CD4-positive, alpha-beta T cell (primary cell): ENCODE measurements around the gene SPTLC1. TPM values are rescaled to one million over a fixed set of nuclear protein-coding genes. Genes with fewer than 3 reads are reported as not detected.

Experiments used
- ATAC-seq: fragments of 200-7000 bp; cut with Tn5 transposase; one replicate; pipeline ENCODE4 v1.10.0; 2022; ENCODE audit warnings: mild to moderate bottlenecking; ENCODE audit not compliant: poor library complexity
- CTCF ChIA-PET: fragments of 350-600 bp; sonication (Branson Sonifier 250); formaldehyde crosslinking; loops from one replicate; lab custom pipeline; 2021; ENCODE audit warnings: antibody characterized with exemption, inconsistent platforms; lab: Charles Lee
- POLR2A ChIA-PET: fragments of 350-600 bp; sonication (Branson Sonifier 250); formaldehyde crosslinking; loops from one replicate; lab custom pipeline; 2021; ENCODE audit warnings: antibody characterized with exemption, inconsistent platforms; lab: Charles Lee
- DNase-seq, 14 experiments: peaks; one replicate each; pipeline ENCODE4 v3.0.0-alpha.2; 2013 to 2020; ENCODE audit warnings: mixed read lengths in 2 of 14
- H3K27ac ChIP-seq, 2 donors: one replicate each; pipeline versions ENCODE4 v1.5.1 to v1.7.0; 2013; ENCODE audit warnings: low read length in 2 of 2, low read depth in 1 of 2, mild to moderate bottlenecking in 1 of 2
- H3K27me3 ChIP-seq, 2 experiments: 1 replicate in 1 of 2; 2 replicates in 1 of 2; pipeline versions ENCODE4 v1.6.1 to v1.7.0; 2013; ENCODE audit warnings: low read length in 2 of 2, control low read depth in 1 of 2, mild to moderate bottlenecking in 1 of 2, moderate library complexity in 1 of 2; ENCODE audit not compliant: insufficient read depth in 2 of 2, control insufficient read depth in 1 of 2
- H3K36me3 ChIP-seq: one replicate; pipeline ENCODE4 v1.6.1; 2013; ENCODE audit warnings: low read length, control low read depth; ENCODE audit not compliant: insufficient read depth
- H3K4me1 ChIP-seq: one replicate; pipeline ENCODE4 v1.6.1; 2013; ENCODE audit warnings: low read length, control low read depth; ENCODE audit not compliant: insufficient read depth
- H3K4me3 ChIP-seq: one replicate; pipeline ENCODE4 v1.5.1; 2013; ENCODE audit warnings: mild to moderate bottlenecking, low read length, moderate library complexity
- H3K9me3 ChIP-seq, 2 experiments: 1 replicate in 1 of 2; 2 replicates in 1 of 2; pipeline versions ENCODE4 v1.6.1 to v1.7.0; 2013; ENCODE audit warnings: low read length in 2 of 2, mild to moderate bottlenecking in 2 of 2, control low read depth in 1 of 2, moderate library complexity in 1 of 2; ENCODE audit not compliant: control insufficient read depth in 1 of 2, insufficient read depth in 1 of 2
- H3K27ac Mint-ChIP-seq: one replicate; pipeline ENCODE4 v1.8.0; 2020; ENCODE audit warnings: mixed read lengths
- H3K27me3 Mint-ChIP-seq: one replicate; pipeline ENCODE4 v1.8.0; 2021; ENCODE audit warnings: mixed read lengths
- H3K36me3 Mint-ChIP-seq: one replicate; pipeline ENCODE4 v1.8.0; 2021; ENCODE audit warnings: low read depth, mixed read lengths
- H3K4me1 Mint-ChIP-seq: one replicate; pipeline ENCODE4 v1.8.0; 2021; ENCODE audit warnings: low read depth, mixed read lengths
- H3K4me3 Mint-ChIP-seq: one replicate; pipeline ENCODE4 v1.8.0; 2020; ENCODE audit warnings: mild to moderate bottlenecking, mixed read lengths
- H3K9me3 Mint-ChIP-seq: one replicate; pipeline ENCODE4 v1.8.0; 2020; ENCODE audit warnings: mixed read lengths
- CTCF ChIP-seq: fragments of 200-600 bp; IDR thresholded peaks from one replicate; pipeline ENCODE4 v1.8.0; 2022; ENCODE audit warnings: antibody characterized with exemption, mild to moderate bottlenecking
- intact Hi-C, 2 experiments: fragments of 100-400 bp; cut with DNase I in 1 of 2; cut with micrococcal nuclease in 1 of 2; formaldehyde crosslinking; loops; one replicate each; pipeline versions ENCODE4 v1.15.1 to v1.9.0; 2023 to 2025; cut with DNase I, micrococcal nuclease
- total RNA-seq, 174 experiments: library from RNA in 2 of 174; stranded (reverse) in 2 of 174; gene quantifications; one replicate each; pipeline ENCODE4 v1.2.3 and lab custom pipeline; 2021 to 2026

The SPTLC1 gene
- total RNA-seq, 2 experiments from 2014 or later: 40.9 to 43.0 TPM

- H3K9me3 ChIP-seq: peaks cover 5 to 8% of the 10 kb centered on the region in 2 experiments
- peaks cover 75% of the 10 kb centered on the region for H3K36me3 ChIP-seq
- ChIA-PET CTCF (no interaction called here), POLR2A (no interaction called here)
- Mint-ChIP-seq H3K36me3 (peaks cover 86% of the 10 kb centered on the region), H3K27ac (no peak overlapping the region), H3K27me3 (no peaks in the 10 kb centered on the region), H3K4me3 (no peak overlapping the region), H3K9me3 (peaks cover 17% of the 10 kb centered on the region), H3K4me1 (no peaks in the 10 kb centered on the region)
- intact Hi-C loops: no loop called here
- no peak for TF ChIP-seq CTCF
- no peak overlapping the region for H3K27ac ChIP-seq
- DNase-seq (no peak), ATAC-seq (no peak)
- no peak overlapping the region for H3K4me3 ChIP-seq
- no peaks in the 10 kb centered on the region for H3K4me1 ChIP-seq
- H3K27me3 ChIP-seq: no peaks in the 10 kb centered on the region
Measured at GRCh38 chr9:92043002-92043401, 72.2 kb downstream of the SPTLC1 start.

- POLR2A ChIA-PET: no interaction called here
- Mint-ChIP-seq H3K4me3 (no peak overlapping the region), H3K9me3 (peaks cover 17% of the 10 kb centered on the region), H3K27ac (no peak overlapping the region), H3K27me3 (no peaks in the 10 kb centered on the region), H3K36me3 (peaks cover 86% of the 10 kb centered on the region), H3K4me1 (no peaks in the 10 kb centered on the region)
- CTCF ChIA-PET: no interaction called here
- H3K27me3 ChIP-seq: no peaks in the 10 kb centered on the region
- H3K4me1 ChIP-seq: no peaks in the 10 kb centered on the region
- H3K4me3 ChIP-seq: no peak overlapping the region
- DNase-seq: no peak
- H3K36me3 ChIP-seq: peaks cover 74% of the 10 kb centered on the region
- no peak for ATAC-seq
- no peak overlapping the region for H3K27ac ChIP-seq
- TF ChIP-seq CTCF: no peak
- intact Hi-C loops: no loop called here
- peaks cover 5 to 8% of the 10 kb centered on the region in 2 experiments for H3K9me3 ChIP-seq
Measured at GRCh38 chr9:92042260-92042659, 73.0 kb downstream of the SPTLC1 start.

- Mint-ChIP-seq H3K4me3 (no peak overlapping the region), H3K27ac (no peak overlapping the region), H3K9me3 (no peaks in the 10 kb centered on the region), H3K4me1 (no peaks in the 10 kb centered on the region), H3K27me3 (no peaks in the 10 kb centered on the region), H3K36me3 (peaks cover 86% of the 10 kb centered on the region)
- Histone ChIP-seq H3K36me3 (peaks cover 62% of the 10 kb centered on the region), H3K27ac (no peak overlapping the region), H3K9me3 (peaks cover 0 to under 1% of the 10 kb centered on the region in 2 experiments), H3K4me3 (no peak overlapping the region), H3K4me1 (no peaks in the 10 kb centered on the region), H3K27me3 (no peaks in the 10 kb centered on the region)
- intact Hi-C loops: no loop called here
- ChIA-PET POLR2A (no interaction called here), CTCF (no interaction called here)
- ATAC-seq: no peak
- no peak for TF ChIP-seq CTCF
- DNase-seq: no peak
Measured at GRCh38 chr9:92036756-92037155, 78.5 kb downstream of the SPTLC1 start.
